Erythroblast (primary cell): ENCODE measurements around the gene CAMSAP1.

Source experiments
- GATA1 ChIP-seq: IDR thresholded peaks from 2 replicates; pipeline ENCODE4 v1.6.1; 2011; ENCODE audit warnings: low read depth, mild to moderate bottlenecking, control low read depth, low read length, moderate library complexity
- POLR2A ChIP-seq: IDR thresholded peaks from 2 replicates; pipeline ENCODE4 v1.6.1; 2011; ENCODE audit warnings: mild to moderate bottlenecking, low read length

DNA sequence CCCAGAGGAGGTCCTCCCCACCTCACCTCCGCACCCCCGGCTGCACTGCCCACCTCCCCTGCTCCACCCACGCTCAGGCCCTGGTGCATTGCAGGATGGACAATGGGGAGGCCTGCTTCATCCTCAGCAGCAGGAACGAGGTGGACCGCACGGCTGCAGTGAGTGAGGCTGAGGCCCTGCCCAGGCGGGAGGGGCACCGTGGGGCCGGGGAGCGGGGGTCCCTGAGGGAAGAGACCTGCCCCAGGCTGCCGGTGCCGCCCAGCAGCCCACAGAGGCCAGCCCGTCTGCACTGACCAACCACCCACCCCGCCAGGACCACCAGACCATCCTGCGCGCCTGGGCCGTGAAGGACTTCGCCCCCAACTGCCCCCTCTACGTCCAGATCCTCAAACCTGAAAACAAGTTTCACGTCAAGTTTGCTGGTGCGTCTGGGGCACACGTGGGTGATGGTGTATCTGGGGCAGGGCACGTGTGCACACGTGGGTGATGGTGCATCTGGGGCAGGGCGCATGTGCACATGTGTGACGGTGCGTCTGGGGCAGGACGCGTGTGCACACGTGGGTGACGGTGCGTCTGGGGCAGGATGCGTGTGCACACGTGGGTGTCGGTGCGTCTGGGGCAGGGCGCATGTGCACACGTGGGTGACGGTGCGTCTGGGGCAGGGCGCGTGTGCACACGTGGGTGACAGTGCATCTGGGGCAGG, 138.7 kb downstream of the CAMSAP1 start:
- no peak for TF ChIP-seq POLR2A
- TF ChIP-seq GATA1 = no peak
